Measurements from ENCODE around the gene EPX. TPM values are rescaled to one million over a fixed set of nuclear protein-coding genes. Genes with fewer than 3 reads are reported as not detected.

The EPX gene, protein sequence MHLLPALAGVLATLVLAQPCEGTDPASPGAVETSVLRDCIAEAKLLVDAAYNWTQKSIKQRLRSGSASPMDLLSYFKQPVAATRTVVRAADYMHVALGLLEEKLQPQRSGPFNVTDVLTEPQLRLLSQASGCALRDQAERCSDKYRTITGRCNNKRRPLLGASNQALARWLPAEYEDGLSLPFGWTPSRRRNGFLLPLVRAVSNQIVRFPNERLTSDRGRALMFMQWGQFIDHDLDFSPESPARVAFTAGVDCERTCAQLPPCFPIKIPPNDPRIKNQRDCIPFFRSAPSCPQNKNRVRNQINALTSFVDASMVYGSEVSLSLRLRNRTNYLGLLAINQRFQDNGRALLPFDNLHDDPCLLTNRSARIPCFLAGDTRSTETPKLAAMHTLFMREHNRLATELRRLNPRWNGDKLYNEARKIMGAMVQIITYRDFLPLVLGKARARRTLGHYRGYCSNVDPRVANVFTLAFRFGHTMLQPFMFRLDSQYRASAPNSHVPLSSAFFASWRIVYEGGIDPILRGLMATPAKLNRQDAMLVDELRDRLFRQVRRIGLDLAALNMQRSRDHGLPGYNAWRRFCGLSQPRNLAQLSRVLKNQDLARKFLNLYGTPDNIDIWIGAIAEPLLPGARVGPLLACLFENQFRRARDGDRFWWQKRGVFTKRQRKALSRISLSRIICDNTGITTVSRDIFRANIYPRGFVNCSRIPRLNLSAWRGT
- not detected in 2 replicates for total RNA-seq

DNA sequence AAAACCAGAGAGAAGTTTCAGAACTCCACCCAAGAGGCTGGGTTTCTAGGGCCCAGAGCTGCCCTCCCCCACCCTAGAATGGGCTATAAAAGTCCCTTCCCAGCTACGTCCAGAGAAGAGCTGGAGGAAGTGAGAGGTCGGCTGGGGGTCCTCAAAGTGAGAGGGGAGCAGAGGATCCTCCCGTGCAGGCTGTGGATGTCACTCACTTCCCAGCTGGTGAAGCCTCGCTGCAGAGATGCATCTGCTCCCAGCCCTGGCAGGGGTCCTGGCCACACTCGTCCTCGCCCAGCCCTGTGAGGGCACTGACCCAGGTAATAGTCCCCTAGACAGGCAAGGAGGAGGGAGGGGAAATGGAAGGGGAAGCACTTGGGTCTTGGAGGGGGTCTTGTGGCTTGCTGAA lies at the start of gene EPX:
EPX (plus strand) TSS at position 115 of the 400 bp plus-strand sequence; CDS start at position 236, 121 bp downstream.

GRCh38 chr17:58147930-58148434 lies 44.5 kb upstream of the EPX start, which contains the start of gene OR4D1:
Gene OR4D1, plus strand, starts transcription at chr17:58148384. Its CDS starts 6,770 bp downstream, at chr17:58155154.

DNA sequence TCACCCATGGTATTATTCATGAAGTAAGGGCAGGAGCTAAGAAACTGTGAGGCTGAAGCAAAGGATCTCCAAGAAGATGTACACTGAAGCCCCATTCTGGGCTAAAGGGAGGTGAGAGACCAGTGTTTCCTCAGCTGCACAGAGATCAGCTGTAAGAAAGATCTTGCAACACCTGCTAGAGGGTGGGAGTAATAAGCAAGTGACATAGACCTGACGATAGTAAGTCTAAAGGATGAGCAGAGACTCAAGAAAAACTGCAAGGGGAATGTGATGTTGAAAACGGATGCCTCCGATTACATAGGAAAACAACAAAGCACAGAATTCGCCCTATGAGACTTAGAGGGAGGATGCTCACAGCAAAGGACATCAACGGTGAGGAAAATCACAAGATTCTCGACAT lies 25.8 kb upstream of the EPX start, which contains the start of gene OR4D2:
OR4D2 (plus strand) TSS at position 301 of the 400 bp plus-strand sequence. CDS start 2,674 bp downstream, outside the sequence.

GRCh38 chr17:58219007-58219788 lies 26.7 kb downstream of the EPX start, which contains the start of gene MKS1:
Gene MKS1, minus strand, starts transcription at chr17:58219255. Its CDS starts 25 bp downstream, at chr17:58219230.

DNA sequence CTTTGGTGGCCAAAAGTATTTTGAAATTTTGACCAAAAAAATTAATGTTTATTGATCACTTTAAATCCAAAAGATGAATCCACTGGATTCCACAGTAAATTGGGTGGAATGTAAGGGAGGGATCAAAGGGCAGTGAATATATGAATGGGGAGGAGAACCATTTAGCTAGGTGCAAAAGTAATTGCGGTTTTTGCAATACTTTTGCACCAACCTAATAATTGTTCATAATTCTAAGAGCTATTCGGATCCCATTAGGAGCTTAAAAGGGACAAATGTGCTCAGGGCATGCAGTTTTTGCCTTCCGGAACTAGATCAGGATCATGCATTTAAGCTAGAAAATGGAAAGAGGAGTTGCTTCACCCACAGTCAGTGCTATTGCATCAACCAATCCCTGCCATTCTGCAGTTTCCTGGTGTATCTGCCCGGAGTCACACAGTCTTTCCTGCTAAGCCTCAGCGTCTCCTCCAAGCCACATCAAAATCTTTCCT lies 45.7 kb downstream of the EPX start, which contains the start of gene LPO:
LPO (plus strand) TSS at position 438 of the 488 bp plus-strand sequence. CDS start 4,396 bp downstream, outside the sequence.

Other genes starting within 250 kb of the EPX start
- 6.1 and 7.7 TPM in 2 replicates for gene CUEDC1, start 237.3 kb upstream of the EPX start, total RNA-seq
- gene VEZF1, start 204.5 kb upstream of the EPX start, total RNA-seq: 29.5 and 36.5 TPM in 2 replicates
- gene SRSF1, start 185.5 kb upstream of the EPX start, total RNA-seq: 437 and 686 TPM in 2 replicates
- 19.4 and 21.7 TPM in 2 replicates for gene DYNLL2, start 109.3 kb upstream of the EPX start, total RNA-seq
- not detected in 2 replicates for gene OR4D1, start 44.3 kb upstream of the EPX start, total RNA-seq
- gene OR4D2, start 25.7 kb upstream of the EPX start, total RNA-seq: not detected in 2 replicates
- gene MKS1, start 26.5 kb downstream of the EPX start, total RNA-seq: 18.4 and 20.7 TPM in 2 replicates
- gene LPO, start 45.9 kb downstream of the EPX start, total RNA-seq: not detected in 2 replicates
- not detected in 2 replicates for gene MPO, start 88.2 kb downstream of the EPX start, total RNA-seq
- 0.44 and 4.0 TPM in 2 replicates for gene TSPOAP1, start 136.1 kb downstream of the EPX start, total RNA-seq
- gene SUPT4H1, start 159.5 kb downstream of the EPX start, total RNA-seq: 36.5 and 39.0 TPM in 2 replicates
- gene RNF43, start 224.8 kb downstream of the EPX start, total RNA-seq: under 0.01 TPM in 1 of 2 replicates, not detected in the other

All from uterine smooth muscle cell (primary cell).